Stimulated activated CD8-positive, alpha-beta memory T cell treated with anti-CD3 and anti-CD28 coated beads, Interleukin-4, amount 100 ng/mL, for 24 hours (primary cell): ENCODE measurements around the gene HMX3.

ENCODE experiments used
- DNase-seq: peaks from one replicate; pipeline ENCODE4 v3.0.0-alpha.2; 2020; ENCODE audit warnings: low read depth

Gene HMX3

DNA sequence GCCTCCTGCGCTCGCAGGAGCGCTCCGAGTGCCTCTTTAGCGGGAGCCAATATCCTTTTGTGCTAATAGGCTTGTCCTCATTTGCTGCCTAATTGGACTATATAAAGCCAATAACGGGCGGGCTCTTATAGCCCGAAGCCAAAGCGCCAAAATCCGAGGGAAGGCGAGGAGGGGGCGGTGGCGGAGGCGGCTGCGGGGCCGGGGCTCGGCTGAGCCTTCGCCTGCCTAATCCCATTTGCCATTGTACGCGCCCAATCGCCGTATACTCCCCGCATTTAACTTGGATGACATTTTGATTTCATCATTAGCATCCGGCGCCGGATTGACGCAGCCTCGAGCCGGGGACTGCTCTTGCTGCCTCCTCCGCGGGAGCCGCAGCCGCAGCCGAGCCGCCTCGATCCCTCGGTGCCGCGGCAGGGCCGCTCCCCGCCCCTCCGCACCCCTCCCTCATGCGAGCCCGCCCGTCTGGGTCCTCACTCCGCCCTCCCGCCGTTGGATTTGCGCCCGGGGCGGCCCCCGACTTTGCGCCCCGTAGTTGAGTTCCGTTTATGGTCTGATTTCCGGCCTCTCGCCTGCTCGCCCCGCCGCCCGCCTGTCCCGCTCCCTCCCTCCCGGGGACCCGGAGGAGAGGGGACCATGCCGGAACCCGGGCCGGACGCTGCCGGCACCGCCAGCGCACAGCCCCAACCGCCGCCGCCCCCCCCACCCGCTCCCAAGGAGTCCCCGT lies at the start of gene HMX3:
TSS of gene HMX3 (plus strand) at position 556 of the 727 bp plus-strand sequence. CDS start at position 637, 81 bp downstream.
- DNase-seq: no peak

DNA sequence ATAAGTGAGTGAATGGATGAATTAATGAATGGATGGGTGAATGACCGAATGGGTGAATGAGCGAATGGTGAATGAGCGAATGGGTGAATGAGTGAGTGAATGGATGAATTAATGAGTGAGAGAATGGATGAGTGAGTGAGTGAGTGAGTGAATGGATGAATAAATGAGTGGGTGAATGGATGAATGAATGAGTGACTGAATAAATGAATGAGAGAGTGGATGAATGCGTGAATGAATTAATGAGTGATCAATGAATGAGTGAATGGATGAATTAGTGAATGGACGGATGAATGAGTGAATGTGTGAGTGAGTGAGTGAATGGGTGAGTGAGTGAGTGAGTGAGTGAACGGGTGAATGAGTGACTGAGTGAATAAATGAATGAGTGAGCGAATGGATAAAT lies 49.5 kb upstream of the HMX3 start:
- no peak for DNase-seq

DNA sequence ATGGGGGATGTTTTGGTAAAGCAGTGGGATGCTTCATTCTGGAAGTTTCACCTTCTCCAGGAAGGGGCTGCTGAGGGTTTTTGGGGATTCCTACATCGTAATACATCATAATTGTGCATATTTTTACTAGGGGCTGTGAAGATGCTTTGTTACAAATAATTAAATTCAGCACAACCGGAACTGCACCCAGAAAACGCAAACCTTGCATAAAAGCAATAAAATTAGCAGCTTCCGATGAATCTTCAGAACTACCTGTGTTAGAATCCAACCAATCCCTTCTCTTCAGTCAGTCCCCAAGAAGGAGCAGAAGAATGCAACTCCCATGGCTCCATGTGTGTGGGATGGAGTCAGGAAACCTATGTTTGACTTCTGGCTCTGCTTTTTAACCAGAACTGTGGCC lies 48.4 kb upstream of the HMX3 start:
- no peak for DNase-seq

DNA sequence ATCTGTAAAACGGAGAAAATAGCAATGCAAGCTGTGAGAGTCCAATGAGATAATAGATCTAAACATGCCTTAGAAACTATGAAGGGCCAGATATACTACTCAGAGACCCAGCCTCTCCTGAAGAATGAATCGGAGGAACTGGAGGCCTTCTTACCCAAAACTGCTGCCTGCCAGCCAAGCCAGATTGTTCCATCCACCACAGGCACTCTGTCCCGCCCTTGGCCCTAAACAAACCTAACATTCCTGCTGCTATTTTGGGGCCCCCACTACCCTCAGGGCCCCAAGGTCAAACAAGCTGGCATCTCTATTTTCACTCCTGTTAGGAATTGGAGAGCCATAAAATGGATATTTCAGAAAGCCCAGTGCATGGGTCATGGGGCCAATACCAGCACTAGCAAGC lies 48.0 kb upstream of the HMX3 start:
- DNase-seq: no peak

DNA sequence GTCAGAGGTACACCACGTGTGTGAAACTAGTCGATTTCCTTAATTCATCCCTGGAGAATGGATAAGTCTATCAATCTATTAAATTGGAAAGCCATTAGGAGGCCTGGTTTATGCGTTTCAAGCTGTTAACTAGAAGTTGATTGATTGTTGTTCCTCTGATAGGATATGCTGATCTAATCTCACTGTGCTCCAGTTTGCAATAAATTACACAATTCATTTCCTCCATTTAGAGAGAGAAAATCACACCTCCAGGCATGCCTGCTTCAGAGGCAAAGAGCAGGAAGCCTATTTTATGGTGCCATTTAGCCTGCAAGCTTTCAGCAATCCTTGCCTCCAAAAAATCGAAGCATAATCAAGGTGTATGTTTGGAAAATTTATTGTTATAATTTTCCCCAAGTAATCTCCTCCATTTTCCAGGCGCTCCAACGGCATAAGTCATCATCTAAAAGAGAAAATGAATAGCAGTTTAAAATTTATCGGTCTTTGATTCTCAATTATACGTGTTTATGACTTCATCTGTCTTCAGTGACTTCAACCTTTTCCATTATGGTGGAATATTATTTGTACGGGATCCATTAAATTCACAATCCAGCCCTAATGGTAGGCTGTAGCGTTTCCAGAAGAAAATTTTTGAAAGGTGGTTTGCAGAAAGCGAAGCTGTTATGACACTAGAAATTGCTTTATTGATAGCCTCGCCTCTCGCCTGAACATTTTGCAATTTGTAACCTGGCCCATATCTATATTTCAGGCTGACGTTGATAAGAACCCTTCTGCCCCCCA lies 42.9 kb upstream of the HMX3 start:
- DNase-seq: no peak

DNA sequence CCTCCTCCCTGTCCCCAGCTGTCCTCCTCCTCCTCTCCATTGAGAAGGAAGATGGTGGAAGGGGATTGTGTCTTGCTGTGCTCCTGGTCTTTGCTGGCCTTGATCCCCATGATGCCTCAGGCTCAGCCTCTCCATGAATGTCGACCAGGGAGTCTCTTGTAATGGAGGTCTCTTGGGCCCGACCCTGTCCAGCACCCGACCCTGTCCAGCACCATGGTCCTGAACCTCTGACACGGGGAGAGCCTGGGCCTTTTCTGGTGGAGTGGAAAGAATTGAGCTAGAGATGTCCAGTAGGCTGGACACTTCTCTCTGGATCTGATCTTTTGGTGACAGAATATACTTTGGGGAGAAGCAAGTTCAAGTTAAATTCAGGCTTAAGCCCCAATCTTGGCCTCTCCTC lies 42.3 kb upstream of the HMX3 start:
- DNase-seq: no peak

DNA sequence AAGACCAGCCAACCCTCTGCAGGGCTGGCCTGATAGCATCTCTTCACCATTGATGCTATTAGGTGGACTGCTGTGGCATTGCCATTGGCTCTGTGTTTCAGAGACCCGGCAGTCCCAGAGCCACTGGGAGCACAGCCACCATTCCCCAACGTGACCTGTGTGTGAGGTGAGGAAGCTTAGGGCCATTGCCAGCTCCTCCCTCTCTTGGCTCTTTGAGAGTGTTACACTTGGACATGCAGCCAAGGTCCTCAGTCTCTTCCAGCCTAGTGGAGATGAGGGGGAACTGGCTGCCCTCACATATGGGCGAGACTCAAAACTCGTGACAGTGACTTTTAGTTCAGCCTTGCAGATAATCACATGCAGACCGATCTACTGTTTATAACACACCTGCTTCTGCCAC lies 39.3 kb upstream of the HMX3 start:
- DNase-seq: no peak

DNA sequence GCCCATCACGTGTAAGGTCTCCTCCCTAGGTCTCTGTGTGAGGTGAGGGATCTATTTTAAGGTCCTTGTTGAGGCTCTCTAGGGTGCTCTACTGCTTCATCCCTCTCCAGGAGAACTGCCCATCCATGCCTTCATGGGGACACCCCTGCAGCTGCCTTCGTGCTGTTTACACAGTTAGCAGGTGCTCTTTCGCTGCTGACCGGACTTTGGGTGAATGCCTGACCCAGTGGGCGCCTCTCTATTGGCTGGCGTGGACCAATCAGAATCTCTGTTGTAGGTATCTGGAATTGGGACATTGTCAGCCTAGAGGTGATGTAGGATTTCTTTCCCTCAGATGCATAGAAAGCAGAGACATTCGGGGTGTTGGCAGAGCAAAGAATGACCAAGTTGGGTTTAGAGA lies 38.7 kb upstream of the HMX3 start:
- no peak for DNase-seq

DNA sequence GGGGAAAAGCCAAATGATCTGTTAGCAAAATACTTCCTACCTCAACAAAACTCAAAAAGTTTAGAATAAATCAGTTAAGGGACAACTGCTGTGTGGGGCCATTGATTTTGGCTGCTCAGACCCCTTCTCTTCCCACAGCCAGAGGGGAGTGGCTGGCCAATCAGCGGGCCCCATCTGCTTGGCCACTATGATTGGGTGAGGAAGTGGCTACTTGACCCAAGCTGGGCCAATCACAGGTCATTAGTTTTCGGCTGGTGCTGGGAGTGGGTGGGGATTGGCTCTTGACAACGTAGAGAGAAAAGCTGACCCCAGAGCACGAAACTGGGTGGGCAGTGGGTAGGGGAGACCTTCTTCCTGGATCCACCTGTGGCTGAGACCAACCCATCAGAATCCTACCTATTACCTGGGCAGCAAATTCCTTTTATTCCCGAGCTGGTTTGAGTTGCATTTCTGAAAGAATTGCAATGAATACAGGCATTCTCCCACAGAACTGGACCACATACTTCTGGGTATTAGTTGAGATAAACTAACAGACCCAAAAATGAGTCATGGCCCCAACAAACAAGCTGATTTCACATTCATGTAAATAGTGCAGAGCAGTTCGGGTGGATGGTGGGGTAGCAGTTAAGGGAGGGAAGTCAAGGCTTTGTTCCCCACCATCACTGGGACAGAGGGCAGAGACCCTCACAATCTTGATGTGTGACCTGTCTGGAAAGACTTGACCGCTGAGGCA lies 35.6 kb upstream of the HMX3 start:
- no peak for DNase-seq

DNA sequence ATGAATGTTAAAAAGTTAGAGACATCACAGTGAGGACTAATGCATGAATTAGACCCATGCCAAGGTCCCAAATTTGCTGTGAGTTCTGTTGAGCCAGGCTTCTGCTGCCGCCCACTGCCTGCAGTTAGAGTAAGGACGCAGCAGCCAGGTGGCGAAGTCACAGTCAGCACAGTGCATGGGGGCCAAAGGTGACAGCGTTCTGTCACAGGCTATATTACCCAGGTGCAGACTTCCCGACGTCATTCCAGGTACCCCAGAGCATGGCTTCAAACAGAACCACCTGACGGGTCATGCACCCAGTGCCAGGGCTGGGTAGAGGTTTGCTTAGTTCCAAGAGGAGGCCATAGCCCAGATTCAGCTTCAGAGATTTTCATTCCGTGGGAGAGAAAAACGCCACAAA lies 33.9 kb upstream of the HMX3 start:
- no peak for DNase-seq

DNA sequence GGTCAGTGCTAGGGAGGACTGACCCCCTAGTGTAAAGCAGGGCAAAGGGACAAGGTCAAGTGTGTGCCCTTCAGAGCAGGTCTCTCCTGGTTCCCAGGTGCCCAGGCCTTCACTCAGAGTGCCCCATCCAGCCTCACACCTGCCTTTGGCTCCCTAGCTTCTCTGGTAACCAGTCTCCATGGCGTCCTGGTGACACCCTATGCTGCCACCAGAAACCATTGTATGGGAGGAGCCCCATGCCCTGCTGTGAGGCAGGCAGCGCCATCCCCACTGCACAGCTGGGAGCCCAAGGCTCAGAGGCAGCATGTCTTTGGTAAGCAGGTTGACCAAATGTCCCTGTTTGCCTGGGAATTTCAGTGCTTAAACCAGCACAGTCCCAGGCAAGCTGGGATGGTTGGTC lies 33.1 kb upstream of the HMX3 start:
- DNase-seq: no peak

DNA sequence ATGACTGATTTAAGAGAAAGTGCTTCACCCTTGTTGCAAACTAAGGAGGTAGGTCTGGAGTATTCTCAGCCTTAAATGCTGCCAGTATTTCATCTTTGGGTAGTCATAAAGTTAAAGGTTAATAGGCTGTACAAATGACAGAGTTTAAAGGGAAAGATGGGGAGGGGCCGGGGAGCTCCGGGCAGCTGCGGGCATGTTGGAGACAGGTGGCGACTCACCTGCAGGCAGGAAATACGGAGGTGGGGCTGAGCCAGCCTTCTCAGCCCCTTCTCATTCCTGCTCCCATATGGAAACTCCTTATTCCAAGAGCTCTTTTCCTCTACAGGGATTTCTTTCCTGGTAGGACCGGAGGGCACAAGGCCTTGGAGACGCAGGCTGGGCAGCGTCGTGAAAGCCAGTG lies 31.8 kb upstream of the HMX3 start:
- no peak for DNase-seq

DNA sequence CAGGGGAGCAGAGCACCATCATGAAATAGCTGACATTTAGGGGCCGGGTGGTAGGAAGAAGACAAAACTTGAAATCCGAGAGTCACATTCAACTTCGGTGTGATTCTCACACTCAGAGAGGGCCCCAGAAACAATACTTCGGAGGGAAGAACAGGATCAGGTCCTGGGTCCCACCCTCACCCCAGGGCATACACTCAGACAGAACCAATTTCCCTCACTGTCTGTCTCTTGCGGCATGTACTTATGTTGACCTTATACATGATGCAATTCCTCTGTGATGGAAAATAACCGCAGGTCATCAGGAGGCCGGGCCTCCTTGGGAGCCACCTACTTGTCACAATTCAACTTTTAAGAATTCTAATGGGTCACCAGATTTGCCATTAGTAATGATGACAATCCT lies 26.3 kb upstream of the HMX3 start:
- DNase-seq: no peak

DNA sequence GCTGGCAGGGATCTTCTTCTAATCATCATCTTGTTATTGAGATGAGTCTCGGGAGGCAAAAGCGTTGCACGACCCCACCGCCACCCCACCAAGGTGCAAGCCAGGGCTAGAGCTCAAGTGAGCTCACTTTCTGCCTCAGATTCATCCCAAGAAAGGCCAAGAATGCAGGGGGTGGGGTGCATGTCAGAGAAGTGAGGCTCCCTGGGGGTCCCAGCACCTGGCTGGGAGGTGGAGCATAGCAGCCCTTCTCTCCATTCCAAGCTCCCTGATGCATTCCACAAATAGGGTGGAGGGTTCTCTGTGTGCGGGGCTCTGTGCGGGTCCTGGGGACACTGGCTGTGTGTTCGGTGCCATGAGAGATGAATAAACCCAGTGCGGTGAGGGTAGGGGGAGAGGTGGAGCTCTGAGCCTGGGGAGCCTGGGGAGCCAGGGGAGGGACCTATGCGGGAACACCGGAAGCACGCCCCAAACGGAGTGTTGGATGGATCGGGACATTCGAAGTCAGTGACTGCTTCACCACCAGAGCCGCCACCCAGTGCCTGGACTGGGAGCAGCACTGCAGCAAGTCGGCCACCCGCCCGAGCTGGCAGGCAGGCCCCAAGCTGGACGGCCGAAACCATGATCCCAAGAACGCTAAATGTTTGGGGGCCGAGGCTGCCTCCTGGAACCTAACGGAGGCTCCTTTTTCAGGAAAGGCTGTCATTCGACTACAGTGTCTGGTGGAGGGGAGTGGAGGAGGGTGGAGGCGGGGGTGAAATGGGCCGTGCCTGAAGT lies 17.9 kb upstream of the HMX3 start:
- DNase-seq: no peak

DNA sequence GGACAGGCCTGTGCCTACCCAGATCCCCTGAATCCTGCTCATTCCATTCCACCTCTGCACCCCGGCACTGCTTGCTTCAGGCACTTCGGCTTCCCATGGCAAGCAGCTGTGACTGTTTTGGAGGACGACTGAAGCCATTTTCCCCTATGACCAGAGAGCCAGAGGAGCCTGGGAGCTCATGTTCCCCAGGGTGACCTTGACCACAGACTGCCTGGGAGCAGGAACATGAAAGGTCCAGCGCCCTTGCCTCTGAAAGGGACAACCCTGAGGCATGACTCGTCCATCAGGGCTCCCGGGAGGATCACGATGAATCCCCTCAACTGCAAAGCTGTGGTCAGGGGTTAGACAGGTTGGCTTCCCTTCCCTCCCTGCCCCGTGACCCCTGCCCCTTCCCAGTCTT lies 16.7 kb upstream of the HMX3 start:
- DNase-seq: no peak

DNA sequence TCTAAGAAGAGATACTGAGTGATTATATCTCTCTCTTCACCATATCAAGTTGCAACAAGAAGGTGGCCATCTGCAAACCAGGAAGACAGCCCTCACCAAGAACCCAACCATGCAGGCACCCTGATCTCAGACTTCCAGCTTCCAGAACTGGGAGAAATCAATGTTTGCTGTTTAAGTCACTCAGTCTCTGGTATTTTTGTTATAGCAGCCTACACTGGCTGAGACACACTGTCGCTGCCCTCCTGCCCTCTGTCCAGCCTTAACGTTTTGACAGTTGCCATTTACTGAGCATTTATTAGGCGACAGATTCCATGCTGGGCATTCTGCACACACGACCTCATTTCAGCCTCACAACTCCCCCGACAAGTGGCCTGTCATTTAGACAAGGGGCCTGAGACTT lies 9.5 kb upstream of the HMX3 start:
- DNase-seq: no peak

DNA sequence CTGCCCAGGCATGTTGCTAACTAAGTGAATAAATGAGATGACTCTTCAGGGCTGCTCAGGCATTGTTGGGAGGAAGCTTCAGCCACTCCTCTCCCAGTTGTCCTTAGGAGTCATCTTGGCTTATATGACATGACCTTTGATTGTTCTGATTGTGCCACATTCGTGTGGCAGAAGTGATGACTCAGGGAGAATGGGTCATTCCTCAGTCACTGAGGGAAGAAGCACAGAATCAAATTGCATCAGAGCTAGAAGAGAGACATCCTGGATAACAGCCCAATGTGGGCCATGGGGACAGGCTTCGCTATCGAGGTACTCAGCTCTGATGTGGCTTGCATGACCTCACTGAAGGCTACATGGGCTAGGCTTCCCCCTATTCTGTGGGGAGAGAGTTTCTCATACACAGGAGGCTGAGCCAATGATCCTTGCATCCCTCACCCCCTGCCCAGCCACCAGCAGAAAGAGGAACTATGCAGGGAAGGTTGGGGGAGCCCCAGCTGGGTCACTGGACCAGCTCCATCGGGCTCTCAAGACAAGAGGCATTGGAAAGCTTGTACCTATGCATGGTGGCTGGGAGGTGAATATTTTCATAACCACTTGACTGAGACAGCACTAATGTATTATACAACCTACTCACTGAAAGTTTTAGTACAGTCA lies 6.0 kb upstream of the HMX3 start:
- DNase-seq: no peak

DNA sequence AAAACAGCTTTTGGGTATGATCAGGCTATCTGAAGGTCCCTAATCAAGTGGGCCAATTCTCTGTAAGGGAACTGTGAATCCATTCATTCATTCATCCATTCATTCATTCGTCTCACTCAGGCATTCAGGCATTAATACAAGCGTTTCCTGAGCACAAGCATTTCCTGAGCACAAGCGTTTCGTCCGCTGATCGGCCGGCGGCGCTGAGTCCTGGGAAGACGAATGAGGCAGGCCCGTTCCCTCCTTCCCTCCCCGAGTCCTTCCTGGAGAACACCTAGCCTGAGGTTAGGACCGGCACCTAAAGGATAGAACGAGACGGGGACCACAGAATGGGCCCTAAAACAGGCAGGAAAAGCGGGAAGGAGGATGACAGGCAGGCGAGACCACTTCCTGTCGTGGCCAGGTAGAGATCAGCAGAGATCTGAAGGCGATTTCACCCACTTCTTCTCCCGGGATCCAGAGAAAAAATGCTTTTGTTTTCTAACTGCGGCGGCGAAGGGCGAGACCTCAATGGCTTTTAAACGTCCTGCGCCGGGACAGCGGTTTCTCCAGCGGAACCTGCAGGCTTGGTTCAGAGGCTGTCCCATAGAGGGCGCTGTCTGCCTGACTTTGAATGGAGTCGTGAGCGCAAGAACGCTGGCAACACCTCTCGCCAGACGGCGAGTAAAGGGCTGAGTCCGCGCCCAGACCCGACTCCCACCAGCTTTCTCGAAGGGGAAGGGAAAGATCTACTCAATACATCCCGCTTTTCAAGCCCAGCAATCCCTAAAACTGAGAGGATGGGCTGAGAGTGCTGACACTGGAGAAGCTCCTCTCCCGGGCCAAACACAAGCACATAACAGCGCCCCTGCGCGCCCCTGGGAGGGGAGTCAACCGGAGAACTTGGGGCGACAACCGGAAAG lies 2.9 kb upstream of the HMX3 start:
- peak; percentile 80 for DNase-seq

DNA sequence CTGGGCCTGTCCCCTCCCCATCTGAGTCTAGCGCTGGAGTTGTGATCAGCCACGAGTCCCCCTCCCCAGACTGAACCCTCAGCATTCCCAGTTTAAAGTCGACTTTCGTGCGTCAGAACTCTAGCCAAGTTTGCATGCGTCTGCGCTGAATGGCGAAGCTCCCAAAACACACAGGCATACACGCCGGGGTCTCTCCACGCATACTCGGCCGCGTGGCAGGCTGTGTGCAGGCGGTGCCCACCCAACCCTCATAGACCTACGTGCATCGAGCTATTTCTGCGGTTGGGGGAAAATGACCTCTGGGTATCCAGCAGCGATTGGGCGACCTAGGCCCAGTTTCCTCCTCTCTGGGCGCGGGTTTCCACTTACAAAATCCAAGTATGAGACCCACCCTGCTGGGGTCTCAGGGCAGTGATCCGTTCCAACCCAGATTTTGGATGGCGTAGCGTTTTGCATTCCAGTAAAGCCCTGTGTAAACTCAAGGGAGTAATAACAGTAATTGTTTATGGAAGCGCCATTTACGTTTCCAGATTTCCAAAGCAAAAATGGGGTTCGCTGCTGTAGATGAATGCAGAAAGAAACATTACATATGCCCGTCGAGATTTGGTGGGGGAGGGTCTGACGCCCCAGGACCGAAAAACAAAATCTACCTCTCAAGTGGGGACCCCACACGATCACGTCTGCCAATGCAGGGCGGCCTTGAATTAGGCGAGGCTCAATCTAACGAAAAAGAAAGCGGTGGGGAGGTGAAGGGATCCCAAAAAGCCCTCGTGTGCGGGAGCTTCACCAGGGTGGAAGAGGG lies 2.0 kb upstream of the HMX3 start:
- DNase-seq: no peak
